GM21737 (cell line): ENCODE results near the gene ARAF.
A peak's percentile ranks its signal among the peaks of the same experiment; 100 is the strongest.

Experiments
- ATAC-seq: cut with Tn5 transposase; IDR thresholded peaks from one replicate; pipeline ENCODE4 v1.9.1; 2021; ENCODE audit warnings: mild to moderate bottlenecking, moderate library complexity; ENCODE audit not compliant: unreplicated experiment

Gene ARAF

GRCh38 chrX:47619486-47620302 is 58.7 kb downstream of the ARAF start, which contains the start of gene SYN1:
Gene SYN1, minus strand, starts transcription at chrX:47619857. Its CDS starts 129 bp downstream, at chrX:47619728.
- peak; percentile 72 for ATAC-seq

- no peak for ATAC-seq
Measured at GRCh38 chrX:47620303-47620685, 59.3 kb downstream of the ARAF start.
